ENCODE measurements around the gene MTARC1.

The MTARC1 gene

DNA sequence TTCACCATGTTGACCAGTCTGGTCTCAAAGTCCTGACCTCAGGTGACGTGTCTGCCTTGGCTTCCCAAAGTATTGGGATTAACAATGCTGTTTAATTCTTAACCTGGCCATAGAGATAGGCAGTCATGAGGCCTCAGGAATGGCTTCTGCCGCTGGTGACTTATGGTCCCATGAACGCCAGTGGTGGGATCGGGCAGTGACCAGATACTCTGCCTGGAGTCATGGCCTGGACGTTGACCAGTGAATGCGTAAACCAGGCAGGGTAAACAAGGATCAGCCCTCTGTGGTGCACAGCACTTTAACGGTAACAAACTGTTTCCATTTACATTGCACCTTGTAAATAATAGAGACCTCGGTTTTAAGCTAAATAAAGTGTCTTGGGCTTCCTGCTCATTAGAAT is 23.0 kb downstream of the MTARC1 start:
- TF ChIP-seq, protein P1, sequence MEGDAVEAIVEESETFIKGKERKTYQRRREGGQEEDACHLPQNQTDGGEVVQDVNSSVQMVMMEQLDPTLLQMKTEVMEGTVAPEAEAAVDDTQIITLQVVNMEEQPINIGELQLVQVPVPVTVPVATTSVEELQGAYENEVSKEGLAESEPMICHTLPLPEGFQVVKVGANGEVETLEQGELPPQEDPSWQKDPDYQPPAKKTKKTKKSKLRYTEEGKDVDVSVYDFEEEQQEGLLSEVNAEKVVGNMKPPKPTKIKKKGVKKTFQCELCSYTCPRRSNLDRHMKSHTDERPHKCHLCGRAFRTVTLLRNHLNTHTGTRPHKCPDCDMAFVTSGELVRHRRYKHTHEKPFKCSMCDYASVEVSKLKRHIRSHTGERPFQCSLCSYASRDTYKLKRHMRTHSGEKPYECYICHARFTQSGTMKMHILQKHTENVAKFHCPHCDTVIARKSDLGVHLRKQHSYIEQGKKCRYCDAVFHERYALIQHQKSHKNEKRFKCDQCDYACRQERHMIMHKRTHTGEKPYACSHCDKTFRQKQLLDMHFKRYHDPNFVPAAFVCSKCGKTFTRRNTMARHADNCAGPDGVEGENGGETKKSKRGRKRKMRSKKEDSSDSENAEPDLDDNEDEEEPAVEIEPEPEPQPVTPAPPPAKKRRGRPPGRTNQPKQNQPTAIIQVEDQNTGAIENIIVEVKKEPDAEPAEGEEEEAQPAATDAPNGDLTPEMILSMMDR (IDR thresholded peaks at IDR 0.05; ENCODE audit: insufficient read depth, missing control alignments): no peak
- FAIRE-seq (no peak), DNase-seq (ENCODE audit: insufficient read length, low spot score) (no peak)

DNA sequence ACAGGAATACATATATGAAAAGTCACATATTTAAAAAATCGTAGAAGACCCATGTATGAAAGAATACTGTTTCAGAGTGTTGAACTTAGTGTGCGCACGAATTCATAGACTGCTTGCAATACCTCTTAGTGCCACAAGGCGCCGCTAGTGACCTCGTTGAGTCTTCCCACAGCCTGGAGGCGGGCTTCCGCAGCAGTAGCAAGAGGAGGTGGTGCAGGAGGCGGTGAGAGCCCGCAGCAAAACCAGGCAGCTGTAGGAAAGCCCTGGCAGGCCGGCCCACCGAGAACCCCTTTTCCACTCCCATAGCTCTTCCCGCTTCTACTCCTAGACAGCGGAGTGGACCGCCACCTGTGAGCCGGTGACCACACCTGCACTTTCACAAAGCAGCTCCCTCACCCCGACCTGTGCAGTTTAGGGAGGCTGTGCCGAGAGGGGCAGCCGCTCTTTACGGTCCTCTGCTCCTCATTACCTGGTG is 23.5 kb downstream of the MTARC1 start:
- TF ChIP-seq, protein P1 (IDR thresholded peaks at IDR 0.05; ENCODE audit: insufficient read depth, missing control alignments): peak; percentile 99
- DNase-seq (ENCODE audit: insufficient read length, low spot score) (peak; percentile 41), FAIRE-seq (peak; percentile 29)

DNA sequence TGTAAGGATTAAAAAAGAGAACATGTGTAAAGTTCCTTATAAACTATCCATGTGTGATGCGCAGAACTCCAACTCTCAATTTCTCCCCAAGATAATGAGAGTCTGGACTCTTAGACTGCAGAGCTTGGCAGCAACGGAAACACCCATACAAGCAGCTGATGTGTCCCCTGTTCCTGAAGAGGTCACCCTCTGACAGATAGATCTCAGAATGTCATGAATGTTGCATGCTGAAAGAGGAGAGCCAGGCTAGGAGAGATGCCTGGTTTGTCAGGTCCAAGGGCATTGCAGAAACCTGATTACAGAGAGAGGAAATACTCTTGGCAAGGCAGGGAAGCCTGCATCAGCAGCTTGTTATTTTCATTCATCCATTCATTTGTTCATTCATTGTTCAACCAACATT is 24.2 kb downstream of the MTARC1 start:
- FAIRE-seq (no peak), DNase-seq (ENCODE audit: insufficient read length, low spot score) (no peak)
- TF ChIP-seq, protein P1 (IDR thresholded peaks at IDR 0.05; ENCODE audit: insufficient read depth, missing control alignments): peak; percentile 8

DNA sequence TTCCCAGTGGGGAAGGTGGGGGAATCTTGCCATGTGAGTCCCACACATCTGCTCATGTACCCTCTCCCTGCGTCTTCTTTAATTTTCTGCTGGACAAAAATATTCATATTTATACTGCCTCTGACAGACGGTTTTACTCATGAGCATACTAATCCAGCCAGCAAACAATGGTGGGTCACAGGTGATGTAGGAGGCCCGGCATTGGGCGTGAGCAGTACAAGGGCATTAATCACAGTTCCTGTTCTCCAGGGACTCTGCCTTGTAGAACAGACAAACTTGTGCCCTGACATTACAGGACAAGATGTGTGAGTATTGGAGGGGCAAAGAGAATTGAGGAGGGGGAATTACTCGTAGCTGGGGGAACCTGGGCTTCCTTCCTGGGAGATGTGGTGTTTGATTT is 25.0 kb downstream of the MTARC1 start:
- no peak for DNase-seq (ENCODE audit: insufficient read length, low spot score)
- TF ChIP-seq, protein P1 (IDR thresholded peaks at IDR 0.05; ENCODE audit: insufficient read depth, missing control alignments): no peak
- no peak for FAIRE-seq

DNA sequence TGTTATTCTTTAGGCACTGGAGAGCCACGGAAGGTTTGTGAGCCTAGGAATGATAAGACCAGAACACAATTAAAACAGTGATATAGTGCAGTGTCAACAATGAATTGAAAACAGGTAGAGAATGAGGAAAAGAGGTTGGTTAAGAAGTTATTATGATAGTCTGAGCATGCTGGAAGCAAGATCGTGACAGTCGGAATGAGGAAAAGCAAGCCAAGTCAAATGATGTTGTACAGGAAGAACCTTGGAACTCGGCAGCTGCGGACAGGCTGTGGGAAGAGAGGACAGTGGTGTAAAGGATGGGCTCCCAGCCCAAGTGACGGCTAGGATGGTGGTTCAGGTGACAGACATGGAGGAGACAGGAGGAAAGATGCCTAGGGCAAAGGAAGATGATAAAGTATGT is 25.6 kb downstream of the MTARC1 start:
- FAIRE-seq: no peak
- TF ChIP-seq, protein P1 (IDR thresholded peaks at IDR 0.05; ENCODE audit: insufficient read depth, missing control alignments): no peak

DNA sequence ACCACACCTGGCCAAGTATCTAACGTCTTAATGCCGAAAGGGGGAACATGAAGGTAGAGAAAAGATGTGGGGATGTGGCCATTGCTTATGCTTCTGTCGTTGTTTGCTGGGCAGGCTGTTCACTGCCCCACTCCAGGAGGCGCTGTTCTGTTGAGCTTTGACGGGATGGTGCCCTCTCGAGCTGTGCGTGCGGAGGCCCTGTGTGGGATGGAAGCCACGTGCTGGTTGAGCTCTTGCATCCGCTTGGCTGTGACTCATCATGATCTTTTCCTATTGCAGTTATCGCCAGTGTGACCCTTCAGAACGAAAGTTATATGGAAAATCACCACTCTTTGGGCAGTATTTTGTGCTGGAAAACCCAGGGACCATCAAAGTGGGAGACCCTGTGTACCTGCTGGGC is 26.3 kb downstream of the MTARC1 start:
- no peak for FAIRE-seq
- TF ChIP-seq, protein P1 (IDR thresholded peaks at IDR 0.05; ENCODE audit: insufficient read depth, missing control alignments): no peak
- DNase-seq (ENCODE audit: insufficient read length, low spot score): no peak

More for the DNA sequence above, 25.6 kb downstream of the MTARC1 start:
- DNase-seq (ENCODE audit: insufficient read length, low spot score): no peak

DNA sequence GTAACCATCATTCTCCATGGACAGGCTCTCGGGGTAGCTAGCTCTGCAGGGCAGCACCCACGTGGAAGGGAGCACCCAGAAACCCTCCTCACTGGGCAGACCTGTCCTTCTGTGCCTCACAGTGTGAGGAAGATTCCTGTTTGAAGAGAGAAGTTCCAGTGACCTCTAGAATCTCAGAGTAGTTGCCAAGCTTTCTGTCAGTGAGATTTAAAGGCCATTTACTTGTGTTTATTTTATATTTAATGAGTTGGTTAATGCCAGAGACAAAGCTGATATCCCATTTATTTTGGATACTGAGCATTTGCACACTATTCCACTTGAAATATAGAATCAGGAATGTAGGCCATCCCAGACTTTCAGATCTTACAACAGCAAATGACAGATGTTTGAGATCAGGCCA is 28.7 kb downstream of the MTARC1 start:
- no peak for FAIRE-seq
- TF ChIP-seq, protein P1 (IDR thresholded peaks at IDR 0.05; ENCODE audit: insufficient read depth, missing control alignments): no peak
- DNase-seq (ENCODE audit: insufficient read length, low spot score): no peak

All from D721Med (cell line).